Amniotic epithelial cell (primary cell): ENCODE data around the gene CCDC88C.
"Not testable (repeated sequence)": the region's sequence is repeated elsewhere in the genome, so short reads cannot be mapped to it uniquely, and the experiment has no call there.

Experiments used
- DNase-seq: peaks from one replicate; pipeline ENCODE4 v3.0.0-alpha.2; 2010; ENCODE audit warnings: low read depth

Gene CCDC88C

GRCh38 chr14:91284791-91285548 is 132.7 kb downstream of the CCDC88C start:
- no peak for DNase-seq

GRCh38 chr14:91284146-91284790 is 133.4 kb downstream of the CCDC88C start:
- DNase-seq: peak; percentile 75

- no peak for DNase-seq
Measured at GRCh38 chr14:91283666-91284065, 134.0 kb downstream of the CCDC88C start.

- DNase-seq: no peak
Measured at GRCh38 chr14:91282954-91283645, 134.5 kb downstream of the CCDC88C start.

GRCh38 chr14:91281346-91281745 is 136.3 kb downstream of the CCDC88C start:
- peak; percentile 16 for DNase-seq

- no peak for DNase-seq
Measured at GRCh38 chr14:91280129-91280528, 137.5 kb downstream of the CCDC88C start.

GRCh38 chr14:91279354-91279753 is 138.3 kb downstream of the CCDC88C start:
- no peak for DNase-seq

GRCh38 chr14:91278383-91278715 is 139.3 kb downstream of the CCDC88C start:
- DNase-seq: no peak

- no peak for DNase-seq
Measured at GRCh38 chr14:91277546-91278382, 139.9 kb downstream of the CCDC88C start.

- no peak for DNase-seq
Measured at GRCh38 chr14:91274796-91275195, 142.8 kb downstream of the CCDC88C start.

GRCh38 chr14:91273885-91274273 is 143.7 kb downstream of the CCDC88C start:
- no peak for DNase-seq

- DNase-seq: no peak
Measured at GRCh38 chr14:91273273-91273884, 144.2 kb downstream of the CCDC88C start.

GRCh38 chr14:91272341-91273272 is 145.0 kb downstream of the CCDC88C start:
- DNase-seq: no peak

- DNase-seq: no peak
Measured at GRCh38 chr14:91271639-91272038, 146.0 kb downstream of the CCDC88C start.

GRCh38 chr14:91270619-91271018 is 147.0 kb downstream of the CCDC88C start:
- DNase-seq: no peak

GRCh38 chr14:91270188-91270587 is 147.4 kb downstream of the CCDC88C start:
- no peak for DNase-seq

GRCh38 chr14:91269076-91269991 is 148.3 kb downstream of the CCDC88C start:
- DNase-seq: no peak

GRCh38 chr14:91267965-91268437 is 149.6 kb downstream of the CCDC88C start:
- no peak for DNase-seq

GRCh38 chr14:91266276-91266675 is 151.3 kb downstream of the CCDC88C start:
- not testable (repeated sequence) for DNase-seq
